GM18867 (cell line): ENCODE data around the gene CNTNAP5.
A peak's percentile ranks its signal among the peaks of the same experiment; 100 is the strongest.

ENCODE experiments used
- ATAC-seq: cut with Tn5 transposase; IDR thresholded peaks from one replicate; pipeline ENCODE4 v1.9.1; 2021; ENCODE audit warnings: mild to moderate bottlenecking, moderate library complexity; ENCODE audit not compliant: unreplicated experiment

The CNTNAP5 gene

DNA sequence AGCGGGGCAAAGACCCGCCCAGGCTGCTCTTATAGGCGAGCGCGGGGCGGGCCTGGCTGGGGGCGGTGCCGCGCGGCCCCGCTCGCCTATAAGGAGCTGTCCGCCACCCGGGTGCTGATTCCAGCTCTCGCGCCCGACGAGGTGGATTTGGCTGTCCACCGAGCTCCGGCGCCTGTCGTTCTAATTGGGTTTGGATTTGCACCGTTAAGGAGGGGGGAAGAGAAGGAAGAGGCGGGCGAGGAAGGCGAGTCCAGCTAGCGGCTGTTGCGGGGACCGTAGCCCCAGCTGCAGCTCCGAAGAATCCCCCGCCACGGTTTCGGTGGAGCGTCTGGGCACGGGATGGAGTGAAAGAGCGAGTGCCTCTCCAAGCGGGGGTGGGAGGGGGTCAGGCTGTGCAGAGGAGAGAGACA, at the start of gene CNTNAP5:
TSS of gene CNTNAP5 (plus strand) at position 117 of the 410 bp plus-strand sequence. CDS start 364 bp downstream, outside the sequence.
- ATAC-seq, result no peak

DNA sequence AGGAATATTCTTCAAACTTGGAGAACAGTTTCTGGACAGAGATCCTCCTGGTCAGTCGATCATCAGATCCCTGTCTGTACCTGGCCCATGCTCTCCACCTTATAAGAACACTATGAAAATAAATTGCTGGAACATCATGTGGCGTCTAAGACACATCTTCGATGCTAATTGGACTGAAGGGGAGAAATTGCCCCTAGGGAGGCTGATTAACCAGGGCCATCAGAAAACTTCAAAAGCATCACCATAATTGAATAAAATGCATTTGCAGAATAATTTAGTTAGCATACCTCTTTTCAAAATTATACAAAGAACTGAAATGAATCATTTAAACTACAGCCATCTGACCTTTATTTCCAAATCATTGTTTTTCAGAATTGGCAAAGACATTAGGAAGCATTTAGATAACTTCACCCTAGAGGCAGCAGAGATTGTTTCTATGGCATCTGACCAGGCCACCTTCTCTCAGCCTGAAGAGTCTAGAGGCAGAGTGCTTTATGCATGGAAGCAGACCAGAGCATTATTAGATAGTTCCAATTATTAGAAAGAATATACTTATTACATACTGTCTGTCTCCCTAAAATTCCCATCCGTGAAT, 48.9 kb upstream of the CNTNAP5 start:
- no peak for ATAC-seq

DNA sequence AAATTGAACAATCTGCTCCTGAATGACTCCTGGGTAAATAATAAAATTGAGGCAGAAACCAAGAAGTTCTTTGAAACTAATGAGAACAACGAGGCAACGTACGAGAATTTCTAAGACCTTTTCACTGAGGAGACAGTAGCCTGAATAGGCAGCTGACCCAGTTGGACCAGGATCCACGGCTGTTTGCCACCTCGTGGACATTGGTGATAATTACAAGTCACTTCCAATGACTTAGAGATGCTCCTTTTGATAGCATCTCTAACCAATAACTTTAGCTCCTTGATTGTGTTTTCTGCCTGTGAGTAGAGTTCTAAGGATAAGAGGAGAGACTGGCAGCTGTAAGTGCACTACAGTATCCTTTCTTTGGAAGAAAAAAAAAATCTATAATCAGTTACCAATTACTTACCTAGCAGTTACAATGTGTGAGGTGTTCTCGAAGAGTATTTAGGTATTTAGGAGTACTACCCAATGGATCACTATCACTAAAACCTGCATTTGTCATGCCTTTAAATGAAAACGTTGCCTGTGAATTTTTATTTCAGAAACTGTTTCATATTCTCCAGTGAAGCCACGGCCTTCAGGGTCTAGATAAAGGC, 31.3 kb upstream of the CNTNAP5 start:
- peak; percentile 94 for ATAC-seq

DNA sequence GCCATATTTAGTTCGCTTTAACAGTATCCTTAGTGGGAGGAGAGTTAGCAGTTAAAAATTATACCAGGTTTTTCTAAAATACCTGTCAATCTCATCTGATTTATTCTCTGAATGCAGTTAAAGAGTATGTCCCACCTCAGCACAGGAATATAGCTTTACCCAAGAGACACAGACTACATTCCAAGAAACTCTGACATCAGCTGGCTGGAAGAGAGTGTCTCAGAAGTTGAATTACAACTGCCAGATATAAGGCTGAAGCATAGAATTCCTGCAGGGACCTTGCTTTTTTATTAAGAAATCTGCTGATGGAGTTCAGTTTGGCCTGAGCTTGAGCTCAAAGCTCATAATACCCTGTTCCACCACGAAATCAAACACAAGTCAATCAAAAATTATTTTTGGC, 25.4 kb upstream of the CNTNAP5 start:
- ATAC-seq, result no peak

DNA sequence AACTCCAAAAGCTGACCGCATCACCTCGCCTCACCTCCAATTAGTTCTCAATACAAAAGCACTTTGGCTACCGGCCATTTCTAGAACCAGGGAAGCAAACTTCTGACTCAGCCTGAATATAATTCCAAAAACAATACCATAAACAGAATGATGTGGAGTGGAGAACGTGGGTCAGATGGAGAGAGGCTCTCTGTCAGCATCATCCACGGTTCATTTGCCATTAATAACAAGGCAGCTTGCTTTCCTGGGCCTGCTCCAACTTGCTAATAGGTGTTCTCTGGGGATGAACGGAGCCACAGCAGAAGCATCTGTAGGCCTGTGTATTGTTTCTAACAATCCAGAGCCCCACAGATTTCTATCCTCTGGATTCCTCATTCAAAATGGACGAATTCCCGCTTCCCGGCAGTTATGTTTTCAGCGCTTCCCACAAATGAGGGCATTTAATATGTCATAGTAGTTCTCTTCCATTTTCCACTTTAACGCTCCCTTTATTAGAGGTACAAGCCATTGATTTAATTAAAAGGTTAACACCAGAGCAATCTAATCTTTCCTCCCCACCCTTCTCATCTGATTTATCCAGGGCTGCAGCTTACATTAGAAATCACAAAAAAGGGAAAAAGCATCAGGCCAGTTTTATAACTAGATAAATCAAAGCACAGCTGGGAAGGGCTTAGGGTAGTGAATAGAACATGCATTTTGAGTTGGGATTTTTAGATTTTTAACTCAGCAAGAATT, 23.2 kb upstream of the CNTNAP5 start:
- no peak for ATAC-seq

DNA sequence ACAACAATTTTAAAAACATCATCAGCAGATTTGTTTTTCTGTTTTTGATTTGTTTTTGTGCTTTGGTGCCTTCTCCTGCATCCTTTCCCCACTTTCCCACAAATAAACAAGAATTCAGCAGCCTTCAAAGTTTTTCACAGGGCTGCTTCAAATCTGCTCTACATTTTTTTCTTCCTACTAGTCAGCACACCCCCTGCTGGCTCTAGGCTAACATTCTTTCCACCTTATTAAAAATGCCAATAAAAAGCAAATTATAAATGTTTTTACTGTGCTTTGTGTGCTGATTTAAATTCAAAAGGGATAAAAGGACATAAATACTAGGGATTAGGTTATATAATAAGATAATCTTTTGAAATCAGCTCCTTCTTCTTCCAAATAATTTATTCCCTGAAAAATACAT, 6.2 kb upstream of the CNTNAP5 start:
- ATAC-seq, result no peak

DNA sequence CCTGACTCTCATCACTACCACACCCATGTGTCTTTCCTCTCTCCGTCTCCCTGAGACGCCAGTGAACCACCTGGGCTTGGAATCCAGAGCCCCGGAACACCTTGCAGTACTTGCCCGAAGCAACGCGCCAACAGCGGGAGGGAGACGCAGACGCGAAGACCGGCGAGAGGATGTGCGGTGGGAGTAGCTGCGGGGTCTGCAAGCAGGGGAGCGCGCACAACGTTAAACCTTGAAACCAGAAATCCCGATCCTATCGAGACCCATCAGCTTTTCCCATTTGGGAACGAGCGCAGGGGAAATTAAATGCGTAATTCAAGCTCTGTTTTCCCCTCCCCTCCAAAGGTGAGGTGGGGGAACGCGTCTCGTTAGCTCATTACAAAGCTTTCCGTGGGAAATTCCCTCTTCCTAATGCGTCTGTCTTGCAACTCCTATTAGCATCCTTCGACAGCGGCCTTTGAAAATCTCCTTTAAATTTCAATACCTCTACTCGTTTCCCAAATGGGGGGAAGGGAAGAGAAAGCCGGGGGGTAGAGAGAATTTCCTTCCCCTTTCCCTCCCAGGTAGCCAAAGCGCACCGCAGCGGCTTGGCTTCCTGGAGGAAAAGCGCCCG, 421 bp upstream of the CNTNAP5 start:
- no peak for ATAC-seq

DNA sequence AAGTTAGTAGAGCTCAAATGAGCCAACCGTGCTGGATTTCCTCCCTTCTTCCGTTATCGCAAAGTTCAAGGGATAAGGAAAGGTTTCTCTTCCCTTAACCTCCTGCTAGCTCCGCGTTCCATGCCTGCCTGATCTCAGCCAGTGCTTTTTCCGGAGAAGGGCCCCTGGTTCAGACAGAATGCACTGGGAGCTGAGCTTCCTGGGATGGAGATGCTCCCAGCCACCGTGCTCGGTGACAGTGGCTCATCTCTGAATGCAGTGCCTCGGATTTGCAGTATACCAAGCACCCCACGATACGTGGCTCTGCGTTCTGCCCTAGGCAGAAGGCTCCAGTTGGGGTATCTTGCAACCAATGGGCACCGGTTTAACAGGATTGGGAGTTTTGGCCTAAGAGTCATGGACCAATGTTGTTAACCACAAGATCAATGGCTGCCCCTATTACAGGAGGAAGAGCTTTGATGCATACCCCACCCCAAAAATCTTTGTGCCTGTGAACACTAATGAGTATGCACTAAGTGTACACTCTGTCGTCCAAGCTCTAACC, 876 bp downstream of the CNTNAP5 start:
- ATAC-seq, result no peak

DNA sequence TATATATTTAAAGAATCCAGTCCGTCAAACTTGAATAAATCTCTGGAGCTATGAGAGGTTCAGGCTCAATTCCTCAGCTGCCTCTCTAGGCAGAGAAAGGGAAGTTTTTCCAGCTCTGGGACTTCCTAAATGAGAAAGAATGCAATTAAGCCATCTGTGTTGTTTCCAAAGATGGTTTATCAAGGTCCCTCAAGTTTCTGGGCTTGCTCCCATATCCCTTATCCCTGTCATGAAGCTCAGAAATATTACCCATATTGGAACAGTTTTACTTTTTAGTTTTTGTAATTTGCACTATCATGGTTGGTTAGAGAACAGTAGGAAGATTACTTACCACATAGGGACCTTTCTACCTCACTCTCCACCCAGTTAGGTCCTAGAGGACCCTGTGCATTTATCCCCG, 1.4 kb downstream of the CNTNAP5 start:
- no peak for ATAC-seq

DNA sequence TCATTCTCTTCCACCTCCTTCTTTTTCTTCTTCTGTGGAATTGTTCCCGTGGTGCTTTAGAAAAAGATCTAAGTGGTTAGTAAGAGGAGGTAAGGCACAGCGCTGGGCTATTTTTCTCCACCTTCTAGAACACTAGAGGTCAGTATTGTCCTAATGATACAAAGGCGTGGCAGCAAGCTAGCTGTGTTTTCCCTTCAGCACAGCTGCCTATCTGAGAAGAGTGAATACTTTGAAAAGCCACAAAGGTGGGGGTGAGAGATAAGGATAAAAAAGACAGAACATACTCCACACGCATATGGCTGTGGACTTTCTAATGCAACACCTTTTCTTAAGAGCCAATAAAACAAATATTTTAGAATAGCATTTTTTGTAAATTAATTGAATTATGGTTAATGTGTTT, 2.1 kb downstream of the CNTNAP5 start:
- ATAC-seq, result peak; percentile 98

DNA sequence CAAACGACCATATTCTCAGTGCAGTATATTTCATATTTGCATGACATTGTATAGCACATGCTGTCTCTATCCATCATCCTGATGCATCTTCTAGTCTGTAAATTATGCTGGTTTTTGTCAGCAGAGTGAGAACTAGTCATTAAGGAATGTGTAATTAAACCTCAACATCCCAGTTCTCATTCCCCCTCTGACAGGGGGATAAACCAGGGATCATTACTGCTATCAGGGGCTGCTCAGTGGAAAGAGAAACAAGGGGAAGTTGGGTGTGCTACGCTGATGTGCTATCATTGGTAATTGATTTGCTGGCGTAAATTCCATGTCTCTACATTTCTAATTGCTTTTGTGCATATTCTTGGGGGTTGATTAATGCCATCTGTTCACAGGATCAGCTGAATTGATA, 7.7 kb downstream of the CNTNAP5 start:
- no peak for ATAC-seq

DNA sequence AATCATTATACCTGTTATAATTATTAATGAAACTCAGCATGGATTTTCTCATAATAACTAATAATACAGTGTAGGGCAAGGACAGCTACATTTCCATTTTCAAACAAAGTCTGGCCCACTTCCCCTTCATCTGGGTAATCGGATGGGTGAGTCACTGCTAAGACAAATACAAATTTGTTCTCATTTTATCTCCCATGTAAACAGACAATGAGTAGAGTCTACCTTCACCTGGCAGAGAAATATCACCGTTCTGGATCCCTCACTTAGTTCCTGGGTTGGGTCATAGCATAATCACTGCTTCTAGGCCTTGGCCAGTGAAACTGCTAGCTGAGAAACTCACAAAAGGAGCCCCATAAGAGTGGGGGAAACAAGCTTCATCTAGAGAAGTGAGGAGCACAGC, 9.2 kb downstream of the CNTNAP5 start:
- no peak for ATAC-seq

DNA sequence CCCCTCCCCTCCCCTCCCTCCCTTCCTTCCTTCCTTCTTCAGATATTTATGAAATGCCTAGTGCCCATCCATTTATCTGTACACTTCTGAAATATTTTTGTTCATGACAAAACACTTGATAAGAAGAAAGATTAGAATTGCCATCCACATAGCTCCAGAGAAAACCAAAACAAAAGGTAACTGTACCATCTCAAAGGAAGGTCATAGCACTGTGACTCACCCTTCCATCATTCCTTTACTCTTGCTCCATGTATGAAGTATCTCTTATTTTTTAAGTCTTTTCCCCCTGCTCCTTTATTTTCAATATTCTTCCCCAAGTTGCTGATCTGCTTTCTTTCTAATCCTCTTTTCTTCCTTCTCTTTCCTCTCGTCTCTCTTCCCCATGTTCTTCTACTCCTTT, 9.9 kb downstream of the CNTNAP5 start:
- ATAC-seq, result no peak

DNA sequence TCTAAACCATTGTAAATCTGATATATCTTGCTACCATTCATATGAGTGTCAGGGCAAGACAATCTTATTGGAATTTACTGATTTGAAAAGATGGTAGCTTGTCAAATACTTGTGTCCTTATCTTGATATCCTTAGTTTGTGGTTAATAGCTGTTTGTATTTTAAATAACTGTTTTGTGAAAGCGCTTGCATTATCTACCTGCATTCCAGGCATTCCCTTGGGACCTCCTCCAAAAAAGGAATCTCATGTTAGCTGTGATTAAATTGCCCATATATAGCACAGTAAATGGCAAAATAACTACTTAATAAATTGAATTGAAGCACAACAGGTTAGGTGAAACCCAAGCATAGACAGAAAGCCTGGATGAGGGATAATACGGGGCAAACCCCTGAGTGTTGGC, 13.9 kb downstream of the CNTNAP5 start:
- no peak for ATAC-seq

DNA sequence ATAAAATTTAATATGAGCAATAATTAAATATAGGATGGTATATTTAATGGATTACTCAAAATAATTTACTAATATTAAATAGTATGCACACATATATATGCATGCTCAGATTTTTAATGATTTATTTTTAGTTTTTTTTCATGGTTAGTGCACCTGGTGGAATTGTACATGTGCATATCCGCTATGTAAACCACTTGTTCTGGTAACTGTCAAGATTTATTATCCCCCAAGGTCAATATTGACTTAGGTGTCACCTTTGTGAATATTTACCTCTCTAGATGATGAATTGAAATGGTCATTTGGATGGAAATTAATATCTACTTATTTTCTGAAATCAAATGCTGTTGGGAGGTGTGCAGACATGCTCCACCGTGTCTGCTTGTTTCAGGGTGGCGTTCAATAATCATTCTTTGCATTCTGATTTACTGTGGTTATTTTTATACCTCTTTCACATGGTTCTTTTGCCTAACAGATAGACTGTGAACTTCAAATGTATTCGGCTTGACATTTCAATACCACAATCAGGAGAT, 14.7 kb downstream of the CNTNAP5 start:
- no peak for ATAC-seq

DNA sequence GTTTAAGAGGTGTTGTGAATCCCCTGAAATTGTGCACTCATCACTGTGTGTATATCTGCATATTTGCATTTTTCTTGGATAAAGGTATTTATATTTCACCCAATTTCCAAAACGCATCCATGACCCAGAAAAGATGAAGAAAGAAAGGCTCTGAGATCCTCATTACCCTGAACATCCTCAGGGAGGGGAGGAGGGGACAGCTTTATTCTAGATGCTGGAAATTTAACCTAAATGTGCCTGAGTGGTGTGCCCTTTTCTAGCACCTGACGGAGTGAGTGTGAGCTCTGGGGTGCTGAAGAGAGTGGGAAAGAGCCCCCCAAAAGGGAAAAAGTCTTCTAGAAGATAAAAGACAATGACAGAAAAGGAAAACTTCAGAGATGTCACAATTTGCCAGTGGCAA, 20.8 kb downstream of the CNTNAP5 start:
- no peak for ATAC-seq

DNA sequence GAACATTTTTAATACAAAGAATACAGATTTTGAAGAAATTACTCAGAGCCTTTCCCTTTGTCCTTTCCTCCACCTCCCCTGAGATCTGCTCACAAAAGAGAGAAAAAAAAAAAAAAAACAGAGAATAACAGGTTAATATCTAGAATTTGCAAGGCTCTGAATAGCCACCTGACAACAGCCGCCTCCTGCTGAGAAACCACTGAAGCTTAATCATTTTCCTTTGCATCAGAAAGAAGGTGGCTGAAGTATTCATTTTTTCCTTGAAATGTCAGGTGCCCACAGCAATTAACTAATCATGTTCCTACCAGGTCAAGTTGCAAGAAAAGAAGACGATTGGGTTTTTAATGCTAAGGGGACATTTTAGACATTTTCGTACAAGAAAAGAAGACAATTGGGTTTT, 21.2 kb downstream of the CNTNAP5 start:
- ATAC-seq, result no peak

DNA sequence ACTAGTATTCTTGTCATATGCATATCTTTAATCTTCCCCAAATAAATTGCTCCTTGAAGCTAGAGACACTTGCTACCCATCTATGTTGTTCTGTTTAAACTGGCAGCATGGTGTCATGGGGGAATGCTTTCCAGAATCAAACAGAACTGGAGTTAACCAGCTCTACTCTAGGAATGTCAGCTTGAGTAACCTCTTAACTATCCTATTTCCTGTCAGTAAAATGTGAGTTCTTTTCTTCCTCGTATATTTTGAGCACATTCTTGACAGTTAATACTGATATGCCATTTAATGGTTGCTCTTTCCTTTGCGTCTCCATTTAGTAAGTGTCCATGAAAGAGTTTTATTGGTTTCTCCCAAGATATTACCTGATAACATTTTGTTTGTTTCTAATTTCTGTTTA, 23.0 kb downstream of the CNTNAP5 start:
- no peak for ATAC-seq

DNA sequence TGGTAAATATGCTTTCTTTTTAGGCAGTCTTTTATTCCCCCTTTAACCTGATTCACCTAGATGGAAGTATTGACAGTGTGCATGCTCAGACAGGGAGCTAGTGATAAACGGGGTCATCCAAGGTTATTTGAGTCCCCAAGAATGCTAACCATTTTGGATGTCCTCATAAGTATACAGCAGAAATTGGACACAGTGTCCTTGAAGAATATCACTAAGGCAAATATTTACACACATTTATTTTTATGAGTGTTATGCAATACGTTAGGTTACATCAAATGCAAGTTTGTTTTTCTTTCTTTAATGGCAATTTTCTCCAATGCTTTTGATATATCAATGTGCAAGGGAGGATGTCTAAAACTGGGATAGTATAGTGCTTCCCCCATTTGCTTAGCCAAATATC, 23.6 kb downstream of the CNTNAP5 start:
- no peak for ATAC-seq

DNA sequence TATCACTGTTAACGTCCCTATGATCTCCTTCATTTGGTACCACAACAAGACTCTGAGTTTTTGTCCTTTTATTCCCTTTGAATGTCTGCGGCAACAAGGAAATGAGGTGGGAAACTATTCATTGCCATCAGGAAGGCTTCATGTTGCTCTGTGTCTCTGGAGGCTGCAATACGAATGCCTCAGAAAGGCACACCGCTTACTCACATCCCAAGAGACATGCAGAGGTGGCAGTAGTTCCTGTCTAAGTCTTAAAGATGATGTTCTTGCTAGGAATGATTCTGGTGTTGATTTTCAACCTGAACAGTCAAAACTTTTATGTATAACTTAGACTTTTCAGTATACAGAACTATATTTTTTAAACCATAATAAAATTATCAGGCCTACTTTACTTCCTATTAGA, 24.0 kb downstream of the CNTNAP5 start:
- ATAC-seq, result no peak

DNA sequence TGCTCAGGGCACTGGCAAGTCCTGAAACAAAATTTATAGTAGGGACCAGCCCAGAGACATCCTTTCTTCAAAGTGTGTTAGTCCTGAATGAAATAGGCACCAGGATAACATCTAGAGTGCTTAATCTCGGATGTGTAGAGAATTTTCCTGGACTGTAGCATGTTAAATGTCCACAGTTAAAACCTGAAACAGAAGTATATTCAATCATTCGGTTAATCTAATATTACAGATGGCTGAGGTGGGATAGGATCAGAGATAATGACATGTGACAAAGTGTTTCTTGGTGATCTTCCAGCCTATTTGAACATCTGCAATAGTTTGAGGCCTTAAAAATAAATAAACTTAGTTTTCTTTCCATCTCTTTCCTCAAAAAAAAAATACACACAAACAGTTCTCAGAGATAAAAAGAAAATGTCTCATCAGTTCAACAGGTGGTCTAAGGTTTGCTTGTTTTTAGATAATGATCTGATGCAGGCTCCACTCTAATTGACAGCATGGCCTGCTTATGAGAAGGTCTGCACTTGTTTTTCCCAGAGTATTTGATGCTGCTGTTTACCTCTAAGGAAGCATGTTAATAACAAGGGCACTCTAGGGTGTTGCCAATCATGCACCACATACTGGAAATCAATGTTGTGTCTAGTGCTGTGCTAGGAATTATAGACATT, 25.9 kb downstream of the CNTNAP5 start:
- ATAC-seq, result no peak
